Activated T-cell treated with anti-CD3 and anti-CD28 coated beads for 4 hours (primary cell): Measurements from ENCODE around the gene COL15A1.
"Not testable (repeated sequence)": the region's sequence is repeated elsewhere in the genome, so short reads cannot be mapped to it uniquely, and the experiment has no call there.

Source experiments
- DNase-seq: peaks from one replicate; pipeline ENCODE4 v3.0.0-alpha.2; 2020

COL15A1 gene

GRCh38 chr9:98995971-98996504 is 52.3 kb downstream of the COL15A1 start:
- no peak for DNase-seq

GRCh38 chr9:98997604-98998003 is 53.9 kb downstream of the COL15A1 start:
- no peak for DNase-seq

GRCh38 chr9:98998441-98999151 is 54.9 kb downstream of the COL15A1 start:
- DNase-seq = peak; percentile 39

- DNase-seq = no peak
Observed at GRCh38 chr9:98999152-98999525, 55.4 kb downstream of the COL15A1 start.

- DNase-seq = peak; percentile 29
Observed at GRCh38 chr9:99000476-99001395, 57.0 kb downstream of the COL15A1 start.

GRCh38 chr9:99001892-99002291 is 58.2 kb downstream of the COL15A1 start:
- DNase-seq = no peak

GRCh38 chr9:99002706-99003105 is 59.0 kb downstream of the COL15A1 start:
- no peak for DNase-seq

- no peak for DNase-seq
Observed at GRCh38 chr9:99003308-99003707, 59.6 kb downstream of the COL15A1 start.

- DNase-seq = no peak
Observed at GRCh38 chr9:99004115-99004514, 60.4 kb downstream of the COL15A1 start.

GRCh38 chr9:99004717-99005460 is 61.2 kb downstream of the COL15A1 start:
- no peak for DNase-seq

- DNase-seq = no peak
Observed at GRCh38 chr9:99005651-99006050, 61.9 kb downstream of the COL15A1 start.

GRCh38 chr9:99006511-99006910 is 62.8 kb downstream of the COL15A1 start:
- DNase-seq = no peak

GRCh38 chr9:99006979-99007378 is 63.3 kb downstream of the COL15A1 start:
- DNase-seq = no peak

GRCh38 chr9:99008203-99008602 is 64.5 kb downstream of the COL15A1 start:
- no peak for DNase-seq

- DNase-seq = not testable (repeated sequence)
Observed at GRCh38 chr9:99010393-99010792, 66.7 kb downstream of the COL15A1 start.

GRCh38 chr9:99011161-99011709 is 67.5 kb downstream of the COL15A1 start:
- DNase-seq = no peak

- no peak for DNase-seq
Observed at GRCh38 chr9:99012957-99013512, 69.3 kb downstream of the COL15A1 start.

GRCh38 chr9:99013550-99013949 is 69.8 kb downstream of the COL15A1 start:
- DNase-seq = no peak

GRCh38 chr9:99015448-99015847 is 71.7 kb downstream of the COL15A1 start:
- DNase-seq = no peak

GRCh38 chr9:99015890-99016289 is 72.2 kb downstream of the COL15A1 start:
- DNase-seq = no peak

GRCh38 chr9:99016681-99017387 is 73.1 kb downstream of the COL15A1 start:
- DNase-seq = no peak

GRCh38 chr9:99018653-99019052 is 74.9 kb downstream of the COL15A1 start:
- DNase-seq = no peak
